ENCODE results near the gene RPL28.
"Not testable (repeated sequence)": the region's sequence is repeated elsewhere in the genome, so short reads cannot be mapped to it uniquely, and the experiment has no call there.

The RPL28 gene

GRCh38 chr19:55391702-55392615 lies 6.2 kb downstream of the RPL28 start:
- DNase-seq (ENCODE audit: low read depth in 2 of 2) = no peak

GRCh38 chr19:55392820-55393761 lies 7.4 kb downstream of the RPL28 start:
- no peak for DNase-seq (ENCODE audit: low read depth in 2 of 2)

GRCh38 chr19:55398200-55398925 lies 12.6 kb downstream of the RPL28 start:
- no peak for DNase-seq (ENCODE audit: low read depth in 2 of 2)

GRCh38 chr19:55400281-55401087 lies 14.8 kb downstream of the RPL28 start:
- DNase-seq (ENCODE audit: low read depth in 2 of 2) = no peak

- DNase-seq (ENCODE audit: low read depth in 2 of 2) = not testable (repeated sequence)
Observed at GRCh38 chr19:55401390-55401789, 15.7 kb downstream of the RPL28 start.

GRCh38 chr19:55402509-55402908 lies 16.8 kb downstream of the RPL28 start:
- DNase-seq (ENCODE audit: low read depth in 2 of 2) = no peak

- no peak for DNase-seq (ENCODE audit: low read depth in 2 of 2)
Observed at GRCh38 chr19:55405638-55406037, 19.9 kb downstream of the RPL28 start.

- no peak for DNase-seq (ENCODE audit: low read depth in 2 of 2)
Observed at GRCh38 chr19:55406091-55406825, 20.5 kb downstream of the RPL28 start.

- DNase-seq (ENCODE audit: low read depth in 2 of 2) = no peak
Observed at GRCh38 chr19:55406826-55407549, 21.3 kb downstream of the RPL28 start.

GRCh38 chr19:55407550-55407799 lies 21.7 kb downstream of the RPL28 start, which contains the start of gene UBE2S:
TSS of gene UBE2S (minus strand) at chr19:55407788. CDS start at chr19:55407589, 199 bp downstream.
- not testable (repeated sequence) for DNase-seq (ENCODE audit: low read depth in 2 of 2)

GRCh38 chr19:55407800-55408532 lies 22.2 kb downstream of the RPL28 start:
- DNase-seq (ENCODE audit: low read depth in 2 of 2) = peak; percentile 90 to 91

GRCh38 chr19:55408533-55408872 lies 22.8 kb downstream of the RPL28 start:
- DNase-seq (ENCODE audit: low read depth in 2 of 2) = no peak

- not testable (repeated sequence) for DNase-seq (ENCODE audit: low read depth in 2 of 2)
Observed at GRCh38 chr19:55409179-55409578, 23.4 kb downstream of the RPL28 start.

GRCh38 chr19:55410168-55410567 lies 24.4 kb downstream of the RPL28 start:
- no peak for DNase-seq (ENCODE audit: low read depth in 2 of 2)

- DNase-seq (ENCODE audit: low read depth in 2 of 2) = peak in 1 of 2 donors; percentile 19
Observed at GRCh38 chr19:55418185-55418584, 32.5 kb downstream of the RPL28 start.

GRCh38 chr19:55419103-55419502 lies 33.4 kb downstream of the RPL28 start:
- DNase-seq (ENCODE audit: low read depth in 2 of 2) = no peak

- DNase-seq (ENCODE audit: low read depth in 2 of 2) = no peak
Observed at GRCh38 chr19:55419624-55420236, 34.0 kb downstream of the RPL28 start.

- DNase-seq (ENCODE audit: low read depth in 2 of 2) = not testable (repeated sequence)
Observed at GRCh38 chr19:55421281-55421680, 35.5 kb downstream of the RPL28 start.
